ENCODE data around the gene SEMA3E. TPM values are rescaled to one million over a fixed set of nuclear protein-coding genes. Genes with fewer than 3 reads are reported as not detected.
"Not testable (repeated sequence)": the region's sequence is repeated elsewhere in the genome, so short reads cannot be mapped to it uniquely, and the experiment has no call there.

SEMA3E gene
- polyA plus RNA-seq, 3 donors: 1.7 to 2.8 (median 1.8) TPM

- no peak for DNase-seq (ENCODE audit: low read depth in 3 of 3, low spot score in 2 of 3)
Observed at GRCh38 chr7:83502636-83503035, 146.3 kb downstream of the SEMA3E start.

GRCh38 chr7:83494683-83495082 lies 154.3 kb downstream of the SEMA3E start:
- DNase-seq (ENCODE audit: low read depth in 3 of 3, low spot score in 2 of 3): no peak

- no peak for DNase-seq (ENCODE audit: low read depth in 3 of 3, low spot score in 2 of 3)
Observed at GRCh38 chr7:83492802-83493201, 156.1 kb downstream of the SEMA3E start.

GRCh38 chr7:83487801-83488200 lies 161.1 kb downstream of the SEMA3E start:
- DNase-seq (ENCODE audit: low read depth in 3 of 3, low spot score in 2 of 3): no peak

- no peak for DNase-seq (ENCODE audit: low read depth in 3 of 3, low spot score in 2 of 3)
Observed at GRCh38 chr7:83486957-83487356, 162.0 kb downstream of the SEMA3E start.

GRCh38 chr7:83486536-83486935 lies 162.4 kb downstream of the SEMA3E start:
- no peak for DNase-seq (ENCODE audit: low read depth in 3 of 3, low spot score in 2 of 3)

- no peak for DNase-seq (ENCODE audit: low read depth in 3 of 3, low spot score in 2 of 3)
Observed at GRCh38 chr7:83484826-83485225, 164.1 kb downstream of the SEMA3E start.

GRCh38 chr7:83484266-83484665 lies 164.7 kb downstream of the SEMA3E start:
- no peak for DNase-seq (ENCODE audit: low read depth in 3 of 3, low spot score in 2 of 3)

GRCh38 chr7:83478616-83479015 lies 170.3 kb downstream of the SEMA3E start:
- no peak for DNase-seq (ENCODE audit: low read depth in 3 of 3, low spot score in 2 of 3)

- no peak for DNase-seq (ENCODE audit: low read depth in 3 of 3, low spot score in 2 of 3)
Observed at GRCh38 chr7:83476511-83477050, 172.4 kb downstream of the SEMA3E start.

GRCh38 chr7:83475420-83475819 lies 173.5 kb downstream of the SEMA3E start:
- DNase-seq (ENCODE audit: low read depth in 3 of 3, low spot score in 2 of 3): no peak

GRCh38 chr7:83472376-83472775 lies 176.6 kb downstream of the SEMA3E start:
- no peak for DNase-seq (ENCODE audit: low read depth in 3 of 3, low spot score in 2 of 3)

- DNase-seq (ENCODE audit: low read depth in 3 of 3, low spot score in 2 of 3): no peak
Observed at GRCh38 chr7:83469491-83469890, 179.4 kb downstream of the SEMA3E start.

- no peak for DNase-seq (ENCODE audit: low read depth in 3 of 3, low spot score in 2 of 3)
Observed at GRCh38 chr7:83469076-83469475, 179.9 kb downstream of the SEMA3E start.

GRCh38 chr7:83468251-83468739 lies 180.6 kb downstream of the SEMA3E start:
- peak; percentile 37 to 50 (median 38) for DNase-seq (ENCODE audit: low read depth in 3 of 3, low spot score in 2 of 3)

GRCh38 chr7:83467493-83467892 lies 181.4 kb downstream of the SEMA3E start:
- DNase-seq (ENCODE audit: low read depth in 3 of 3, low spot score in 2 of 3): no peak

GRCh38 chr7:83466956-83467355 lies 182.0 kb downstream of the SEMA3E start:
- no peak for DNase-seq (ENCODE audit: low read depth in 3 of 3, low spot score in 2 of 3)

- no peak for DNase-seq (ENCODE audit: low read depth in 3 of 3, low spot score in 2 of 3)
Observed at GRCh38 chr7:83466187-83466923, 182.6 kb downstream of the SEMA3E start.

- DNase-seq (ENCODE audit: low read depth in 3 of 3, low spot score in 2 of 3): no peak
Observed at GRCh38 chr7:83465643-83466042, 183.3 kb downstream of the SEMA3E start.

- not testable (repeated sequence) for DNase-seq (ENCODE audit: low read depth in 3 of 3, low spot score in 2 of 3)
Observed at GRCh38 chr7:83461820-83462219, 187.1 kb downstream of the SEMA3E start.

- DNase-seq (ENCODE audit: low read depth in 3 of 3, low spot score in 2 of 3): not testable (repeated sequence)
Observed at GRCh38 chr7:83459930-83460653, 188.8 kb downstream of the SEMA3E start.
